ENCODE measurements around the gene ALDH9A1. TPM values are rescaled to one million over a fixed set of nuclear protein-coding genes. Genes with fewer than 3 reads are reported as not detected.

ALDH9A1 gene
- total RNA-seq, 1 experiment from 2014 or later = 124 TPM

DNA sequence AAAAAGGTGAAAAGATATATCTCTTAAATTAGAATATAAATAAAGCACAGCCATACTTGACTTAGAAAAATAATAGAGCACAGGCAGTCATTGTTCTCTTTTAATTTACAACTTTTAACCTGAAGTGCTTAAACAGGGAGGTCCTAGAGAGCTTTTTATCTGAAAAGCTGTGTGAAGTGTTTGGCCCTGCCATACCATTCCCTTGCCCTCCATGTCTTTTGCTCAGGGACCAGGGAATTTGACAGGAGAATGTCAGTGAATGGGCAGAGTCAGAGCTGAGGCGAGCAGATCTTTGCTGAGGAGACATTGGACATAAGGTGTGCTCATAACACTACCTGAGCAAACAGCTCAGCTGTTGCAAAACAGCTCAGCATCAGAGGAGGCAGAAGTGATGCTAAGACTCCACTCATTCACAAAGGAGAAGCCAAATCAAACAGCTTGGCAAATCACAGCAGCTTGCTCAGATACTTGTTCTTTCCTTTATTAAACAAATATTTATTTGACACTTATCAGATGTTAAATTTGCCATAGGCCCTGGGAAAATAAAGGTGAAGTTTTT lies 82.2 kb downstream of the ALDH9A1 start:
- DNase-seq = no peak
- H3K9me3 ChIP-seq = 0 out of 2 replicates have a peak, but pooled peaks cover 3% of the 10 kb centered on the region
- H3K4me3 ChIP-seq = no peak overlapping the region
- no peaks in the 10 kb centered on the region for H3K36me3 ChIP-seq
- peaks cover 10% of the 10 kb centered on the region for H3K27me3 ChIP-seq

Other genes with a start within 250 kb of the ALDH9A1 start
- gene LRRC52, start 154.6 kb downstream of the ALDH9A1 start, total RNA-seq (2014; rRNA removed; shearing (Covaris generic); ENCODE audit: low replicate concordance) = not detected in 2 replicates
- gene MGST3, start 67.3 kb downstream of the ALDH9A1 start, total RNA-seq (2014; rRNA removed; shearing (Covaris generic); ENCODE audit: low replicate concordance) = 148 and 168 TPM in 2 replicates
- 67.3 and 146 TPM in 2 replicates for gene TMCO1, start 70.3 kb upstream of the ALDH9A1 start, total RNA-seq (2014; rRNA removed; shearing (Covaris generic); ENCODE audit: low replicate concordance)
- gene UCK2, start 129.1 kb upstream of the ALDH9A1 start, total RNA-seq (2014; rRNA removed; shearing (Covaris generic); ENCODE audit: low replicate concordance) = 75.8 and 130 TPM in 2 replicates

All from MG63 (cell line).